Epithelial cell of esophagus (primary cell): Measurements from ENCODE around the gene PHTF1.

Experiments used
- DNase-seq: peaks from one replicate; pipeline ENCODE4 v3.0.0; 2010; ENCODE audit warnings: low read depth
- H3K4me3 ChIP-seq: 2 replicates; pipeline ENCODE4 v1.5.1; 2011; ENCODE audit warnings: mild to moderate bottlenecking, low read length, control low read depth
- TF ChIP-seq, protein P1 (sequence below): IDR thresholded peaks from 2 replicates; pipeline ENCODE4 v1.5.1; 2011; ENCODE audit warnings: low read depth, mild to moderate bottlenecking, low read length, control low read depth, inconsistent platforms; ENCODE audit not compliant: insufficient read depth; ENCODE audit errors: missing control alignments

Gene PHTF1

DNA sequence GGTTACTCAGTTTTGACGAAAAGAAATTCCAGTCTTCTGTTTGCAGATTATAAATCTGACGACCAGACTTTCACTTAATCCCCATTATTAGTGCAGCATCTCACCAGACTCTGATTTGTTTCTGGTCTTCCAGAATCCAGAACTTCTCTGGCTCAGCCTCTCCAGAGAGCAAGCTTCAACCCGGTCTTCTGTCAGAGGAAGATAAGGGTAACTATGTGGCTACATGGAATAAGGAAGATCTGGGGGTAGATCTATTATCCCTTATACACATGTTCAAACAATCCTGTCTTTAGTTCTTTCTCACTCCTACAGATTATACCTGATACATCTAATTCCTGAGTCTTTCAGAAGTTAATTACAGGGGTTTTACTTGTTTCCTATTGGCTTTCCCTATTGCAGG lies 9.9 kb downstream of the PHTF1 start:
- no peak for DNase-seq
- TF ChIP-seq, protein P1, sequence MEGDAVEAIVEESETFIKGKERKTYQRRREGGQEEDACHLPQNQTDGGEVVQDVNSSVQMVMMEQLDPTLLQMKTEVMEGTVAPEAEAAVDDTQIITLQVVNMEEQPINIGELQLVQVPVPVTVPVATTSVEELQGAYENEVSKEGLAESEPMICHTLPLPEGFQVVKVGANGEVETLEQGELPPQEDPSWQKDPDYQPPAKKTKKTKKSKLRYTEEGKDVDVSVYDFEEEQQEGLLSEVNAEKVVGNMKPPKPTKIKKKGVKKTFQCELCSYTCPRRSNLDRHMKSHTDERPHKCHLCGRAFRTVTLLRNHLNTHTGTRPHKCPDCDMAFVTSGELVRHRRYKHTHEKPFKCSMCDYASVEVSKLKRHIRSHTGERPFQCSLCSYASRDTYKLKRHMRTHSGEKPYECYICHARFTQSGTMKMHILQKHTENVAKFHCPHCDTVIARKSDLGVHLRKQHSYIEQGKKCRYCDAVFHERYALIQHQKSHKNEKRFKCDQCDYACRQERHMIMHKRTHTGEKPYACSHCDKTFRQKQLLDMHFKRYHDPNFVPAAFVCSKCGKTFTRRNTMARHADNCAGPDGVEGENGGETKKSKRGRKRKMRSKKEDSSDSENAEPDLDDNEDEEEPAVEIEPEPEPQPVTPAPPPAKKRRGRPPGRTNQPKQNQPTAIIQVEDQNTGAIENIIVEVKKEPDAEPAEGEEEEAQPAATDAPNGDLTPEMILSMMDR, result no peak
- no peak overlapping the region for H3K4me3 ChIP-seq

- TF ChIP-seq, protein P1, result no peak
- H3K4me3 ChIP-seq, result no peak overlapping the region
- peak; percentile 43 for DNase-seq
These were observed 11.9 kb downstream of the PHTF1 start for GRCh38 chr1:113747376-113747775.

DNA sequence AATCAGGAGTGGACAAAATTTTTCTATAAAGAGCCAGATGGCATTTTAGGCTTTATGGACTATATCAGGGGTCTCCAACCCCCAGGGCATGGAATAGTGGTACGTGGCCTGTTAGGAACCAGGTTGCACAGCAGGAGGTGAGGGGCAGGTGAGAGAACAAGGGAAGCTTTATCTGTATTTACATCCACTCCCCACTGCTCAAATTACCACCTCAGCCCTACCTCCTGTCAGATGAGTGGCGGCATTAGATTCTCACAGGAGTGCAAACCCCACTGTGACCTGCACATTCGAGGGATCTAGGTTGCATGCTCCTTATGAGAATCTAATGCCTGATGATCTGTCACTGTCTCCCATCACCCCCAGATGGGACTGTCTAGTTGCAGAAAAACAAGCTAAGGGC lies 13.9 kb downstream of the PHTF1 start:
- no peak overlapping the region for H3K4me3 ChIP-seq
- TF ChIP-seq, protein P1, result no peak
- no peak for DNase-seq

DNA sequence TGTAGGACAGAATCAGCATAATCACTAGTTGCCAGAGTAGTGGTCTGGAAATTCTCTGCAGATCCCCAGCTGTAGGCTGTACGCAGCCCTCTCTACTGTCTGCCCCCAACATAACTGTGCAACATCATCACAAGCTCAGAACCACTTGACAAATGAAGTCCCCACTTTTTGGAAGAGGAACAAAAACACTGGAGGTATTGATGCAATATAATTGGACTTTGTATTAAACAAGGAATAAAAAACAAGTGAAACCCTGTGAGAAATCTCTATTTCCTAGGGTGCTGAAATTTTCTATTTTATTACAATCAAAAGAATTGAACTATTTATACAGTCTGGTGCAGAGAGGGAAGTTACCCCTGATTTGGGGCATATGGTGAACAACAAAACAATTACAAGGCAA lies 15.2 kb downstream of the PHTF1 start:
- no peak for DNase-seq
- no peak overlapping the region for H3K4me3 ChIP-seq
- TF ChIP-seq, protein P1, result no peak

DNA sequence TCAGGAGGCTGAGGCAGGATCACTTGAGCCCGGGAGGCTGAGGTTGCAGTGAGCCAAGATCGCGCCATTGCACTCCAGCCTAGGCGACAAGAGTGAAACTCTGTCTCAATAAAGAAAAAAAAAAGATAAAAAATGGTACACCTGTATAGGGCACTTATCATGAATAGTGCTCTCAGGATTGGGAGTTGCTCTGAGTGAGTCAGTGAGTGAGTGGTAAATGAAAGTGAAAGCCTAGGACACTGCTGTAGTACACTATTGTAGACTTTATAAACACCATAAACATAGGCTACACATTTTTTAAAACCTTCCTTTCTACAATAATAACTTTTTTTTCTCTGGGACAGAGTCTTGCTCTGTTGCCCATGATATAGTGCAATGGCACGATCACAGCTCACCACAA lies 16.8 kb downstream of the PHTF1 start:
- no peak overlapping the region for H3K4me3 ChIP-seq
- TF ChIP-seq, protein P1, result no peak
- DNase-seq, result peak; percentile 23

DNA sequence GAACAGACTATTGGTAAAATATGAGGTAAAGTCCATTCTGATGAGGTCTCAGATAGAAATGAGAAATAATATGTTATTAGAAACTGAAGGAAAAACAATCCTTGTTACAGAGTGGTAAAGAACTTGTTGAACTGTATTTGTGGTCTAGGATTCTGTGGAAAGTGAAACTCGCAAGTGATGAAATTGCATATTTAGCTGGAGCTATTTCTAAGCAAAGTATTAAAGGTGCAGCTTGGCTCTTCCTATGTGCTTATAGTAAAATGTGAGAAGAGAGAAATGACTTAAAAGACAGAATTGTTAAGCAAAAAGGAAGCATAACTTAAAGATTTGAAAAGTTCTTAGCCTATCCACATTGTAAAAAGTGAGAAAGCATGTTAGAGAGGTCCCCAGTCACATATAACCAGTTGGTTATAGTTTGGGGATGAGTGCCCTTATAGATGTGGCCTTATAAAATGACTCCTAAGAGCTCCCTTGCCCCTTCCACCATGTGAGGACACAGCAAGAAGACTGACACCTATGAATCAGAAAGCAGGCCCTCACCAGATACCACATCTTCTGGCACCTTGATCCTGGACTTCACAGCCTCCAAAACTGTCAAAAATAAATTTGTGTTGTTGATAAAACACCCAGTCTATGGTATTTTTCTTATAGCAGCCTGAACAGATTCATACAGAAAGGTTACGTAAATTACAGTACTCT lies 24.8 kb downstream of the PHTF1 start:
- DNase-seq, result no peak
- TF ChIP-seq, protein P1, result no peak
- no peak overlapping the region for H3K4me3 ChIP-seq

- H3K4me3 ChIP-seq, result no peak overlapping the region
- no peak for DNase-seq
- TF ChIP-seq, protein P1, result no peak
These were observed 26.5 kb downstream of the PHTF1 start for GRCh38 chr1:113732802-113733201.
